Embryonic facial prominence (tissue), 1 donor: ENCODE results near the gene NECTIN1.

Experiments
- DNase-seq: peaks from one replicate; pipeline ENCODE4 v3.0.0-alpha.2; 2016; ENCODE audit errors: extremely low spot score

Gene NECTIN1

GRCh38 chr11:119590651-119591351, 138.2 kb downstream of the NECTIN1 start:
- DNase-seq, result no peak

GRCh38 chr11:119589001-119589400, 140.0 kb downstream of the NECTIN1 start:
- DNase-seq, result no peak
